ENCODE results near the gene EFHC1.

DNA sequence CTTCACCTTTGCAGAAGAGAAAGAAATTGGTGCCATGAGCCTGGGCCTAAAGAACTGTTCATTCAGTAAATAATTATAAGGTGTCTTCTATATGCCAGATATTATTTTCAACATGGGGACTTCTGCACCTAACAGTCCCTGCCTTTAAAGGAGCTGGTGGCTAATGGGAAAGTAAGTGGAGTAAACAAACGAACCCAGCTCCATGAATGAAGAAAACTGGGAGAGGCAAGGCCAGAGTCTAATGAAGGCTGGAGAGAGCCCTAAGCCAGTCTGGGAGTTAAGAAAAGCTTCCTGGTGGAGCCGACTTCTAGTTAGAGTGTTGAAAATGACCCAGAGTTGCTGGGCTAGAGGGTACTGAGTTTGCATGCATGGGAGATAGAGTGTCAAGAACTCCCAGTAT, 24.2 kb upstream of the EFHC1 start:
- TF ChIP-seq, protein P1, sequence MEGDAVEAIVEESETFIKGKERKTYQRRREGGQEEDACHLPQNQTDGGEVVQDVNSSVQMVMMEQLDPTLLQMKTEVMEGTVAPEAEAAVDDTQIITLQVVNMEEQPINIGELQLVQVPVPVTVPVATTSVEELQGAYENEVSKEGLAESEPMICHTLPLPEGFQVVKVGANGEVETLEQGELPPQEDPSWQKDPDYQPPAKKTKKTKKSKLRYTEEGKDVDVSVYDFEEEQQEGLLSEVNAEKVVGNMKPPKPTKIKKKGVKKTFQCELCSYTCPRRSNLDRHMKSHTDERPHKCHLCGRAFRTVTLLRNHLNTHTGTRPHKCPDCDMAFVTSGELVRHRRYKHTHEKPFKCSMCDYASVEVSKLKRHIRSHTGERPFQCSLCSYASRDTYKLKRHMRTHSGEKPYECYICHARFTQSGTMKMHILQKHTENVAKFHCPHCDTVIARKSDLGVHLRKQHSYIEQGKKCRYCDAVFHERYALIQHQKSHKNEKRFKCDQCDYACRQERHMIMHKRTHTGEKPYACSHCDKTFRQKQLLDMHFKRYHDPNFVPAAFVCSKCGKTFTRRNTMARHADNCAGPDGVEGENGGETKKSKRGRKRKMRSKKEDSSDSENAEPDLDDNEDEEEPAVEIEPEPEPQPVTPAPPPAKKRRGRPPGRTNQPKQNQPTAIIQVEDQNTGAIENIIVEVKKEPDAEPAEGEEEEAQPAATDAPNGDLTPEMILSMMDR (IDR thresholded peaks at IDR 0.05) = no peak
- TF ChIP-seq POLR2A (IDR thresholded peaks at IDR 0.05) = no peak
